HG03196 (cell line): Measurements from ENCODE around the gene FMN2.

ENCODE experiments used
- ATAC-seq: cut with Tn5 transposase; IDR thresholded peaks from one replicate; pipeline ENCODE4 v1.9.1; 2021; ENCODE audit not compliant: unreplicated experiment

The FMN2 gene

DNA sequence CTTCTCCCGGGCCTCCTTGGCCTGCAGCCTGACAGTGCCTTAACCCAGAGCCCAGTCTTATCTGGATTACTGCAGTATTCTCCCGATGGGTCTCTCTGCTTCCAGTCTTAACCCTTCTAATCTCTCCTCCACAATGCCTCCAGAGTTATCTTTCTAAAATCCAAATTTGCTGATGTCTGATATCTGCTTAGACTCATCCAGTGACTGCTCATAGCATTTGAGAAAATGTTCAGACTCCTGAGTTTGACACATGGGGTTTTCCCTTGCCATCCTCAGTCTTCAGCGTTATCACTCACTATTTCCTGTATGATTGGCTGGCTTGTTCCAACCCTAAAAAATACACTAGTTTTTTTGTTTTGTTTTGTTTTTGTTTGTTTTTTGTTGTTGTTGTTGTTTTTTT, 102.0 kb downstream of the FMN2 start:
- no peak for ATAC-seq

DNA sequence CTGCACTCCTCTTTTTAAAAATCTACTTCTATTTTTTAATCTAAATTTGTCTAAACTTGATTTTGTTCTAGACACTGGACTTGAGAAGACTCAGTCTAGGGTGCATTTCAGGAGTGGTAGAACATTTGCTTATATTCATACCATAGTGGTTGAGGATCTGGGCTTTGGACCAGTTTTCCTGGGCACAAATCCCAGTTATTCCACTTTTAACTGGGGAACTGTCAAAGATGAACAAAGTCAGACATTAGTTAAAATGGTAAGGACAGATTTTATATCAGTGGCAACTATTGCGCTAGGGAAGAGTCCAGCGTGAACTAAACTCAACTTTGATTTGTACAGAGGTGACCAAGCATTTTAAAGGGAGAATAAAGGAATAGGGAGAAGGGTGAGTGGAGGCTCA, 102.4 kb downstream of the FMN2 start:
- no peak for ATAC-seq

DNA sequence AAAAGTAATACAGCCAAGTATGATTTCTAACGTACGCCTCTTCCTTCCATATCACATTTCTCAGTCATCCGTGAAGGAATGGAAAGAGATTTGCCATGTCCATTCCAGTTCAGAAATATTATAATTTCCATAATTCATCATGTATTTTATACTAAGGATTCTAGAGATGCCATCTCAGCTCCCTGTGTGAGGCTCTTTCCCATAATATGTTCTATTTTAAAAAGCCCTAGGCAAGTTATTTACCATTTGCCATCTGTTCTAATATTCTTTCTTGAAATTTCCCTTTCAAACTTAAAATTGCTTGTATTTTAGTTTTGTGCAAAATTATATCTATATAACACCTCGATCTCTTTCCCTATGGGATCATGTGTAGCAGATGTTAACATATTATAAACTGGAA, 106.7 kb downstream of the FMN2 start:
- ATAC-seq: no peak

DNA sequence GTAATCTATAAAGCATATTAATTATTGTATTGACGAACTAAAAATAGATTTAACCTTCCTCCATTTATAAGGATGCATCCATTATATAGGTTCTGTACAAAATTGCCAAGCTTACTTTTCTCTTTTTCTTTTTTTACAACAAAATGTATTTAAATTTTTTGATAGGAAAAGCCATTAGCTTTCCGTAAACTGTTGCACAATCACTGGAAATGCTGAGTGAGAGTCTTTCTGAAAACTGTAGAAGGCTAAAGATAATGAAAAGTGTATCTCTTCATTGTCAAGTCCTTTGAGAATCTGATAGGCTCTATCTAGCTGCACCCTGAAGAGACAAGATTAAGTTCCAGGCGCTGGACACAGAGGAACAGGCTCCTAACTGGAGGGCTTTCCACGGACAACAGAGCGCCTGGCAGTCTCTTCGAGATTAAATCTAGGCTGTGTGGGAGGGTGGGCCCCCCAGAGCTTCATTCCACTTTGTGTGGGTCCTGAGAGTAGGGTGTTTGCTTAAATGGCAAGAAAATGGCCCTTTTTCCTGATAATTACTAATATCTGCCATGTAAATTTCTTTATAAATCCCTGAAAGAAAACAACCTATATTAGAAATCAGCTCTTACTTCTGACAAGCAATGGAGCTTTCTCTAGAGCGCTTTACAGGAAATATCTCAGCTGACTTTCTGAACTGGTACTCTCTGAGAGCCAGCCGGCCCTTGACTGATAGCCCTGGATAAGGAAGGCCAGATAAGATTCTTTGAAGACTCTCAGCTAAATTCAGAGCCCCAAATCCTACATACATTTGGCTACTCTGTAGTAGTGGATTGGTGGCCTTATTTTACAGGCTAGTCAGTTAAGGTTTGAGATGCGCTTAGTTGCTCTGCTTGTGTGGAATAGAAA, 108.3 kb downstream of the FMN2 start:
- no peak for ATAC-seq

DNA sequence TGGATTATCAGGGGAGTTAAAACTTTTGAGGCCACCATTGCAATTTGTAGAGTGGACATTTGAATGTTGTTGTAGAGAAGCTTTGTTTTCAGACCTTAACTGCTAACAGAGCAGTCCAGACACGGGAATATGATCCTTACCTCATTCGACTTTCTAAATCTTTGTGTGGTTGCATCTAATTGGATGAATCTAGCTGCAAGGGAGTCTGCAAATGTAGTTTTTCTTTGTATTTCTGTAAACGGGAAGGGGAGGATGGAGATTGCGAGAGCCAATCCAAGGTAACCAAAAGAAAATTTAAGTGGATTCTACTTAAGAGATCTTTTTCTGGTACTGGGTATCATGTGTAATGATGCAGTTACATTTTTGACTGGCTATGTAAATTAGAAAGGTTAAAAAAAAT, 110.2 kb downstream of the FMN2 start:
- no peak for ATAC-seq

DNA sequence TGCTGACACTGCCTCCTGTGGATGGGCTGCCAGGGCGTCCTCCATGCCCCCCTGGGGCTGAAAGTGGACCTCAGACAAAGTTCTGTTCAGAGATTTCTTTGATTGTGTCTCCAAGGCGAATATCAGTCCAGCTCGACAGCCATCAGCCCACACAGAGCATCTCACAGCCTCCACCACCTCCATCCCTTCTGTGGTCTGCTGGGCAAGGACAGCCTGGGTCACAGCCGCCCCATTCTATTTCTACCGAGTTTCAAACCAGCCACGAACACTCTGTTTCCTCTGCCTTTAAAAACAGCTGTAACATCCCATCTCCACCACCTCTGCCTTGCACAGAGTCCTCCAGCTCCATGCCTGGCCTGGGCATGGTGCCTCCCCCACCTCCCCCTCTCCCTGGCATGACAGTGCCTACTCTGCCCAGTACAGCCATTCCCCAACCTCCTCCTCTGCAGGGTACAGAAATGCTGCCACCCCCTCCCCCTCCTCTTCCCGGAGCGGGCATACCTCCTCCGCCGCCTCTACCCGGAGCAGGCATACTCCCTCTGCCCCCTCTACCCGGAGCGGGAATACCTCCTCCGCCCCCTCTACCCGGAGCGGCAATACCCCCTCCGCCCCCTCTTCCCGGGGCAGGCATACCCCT, 115.5 kb downstream of the FMN2 start:
- no peak for ATAC-seq

DNA sequence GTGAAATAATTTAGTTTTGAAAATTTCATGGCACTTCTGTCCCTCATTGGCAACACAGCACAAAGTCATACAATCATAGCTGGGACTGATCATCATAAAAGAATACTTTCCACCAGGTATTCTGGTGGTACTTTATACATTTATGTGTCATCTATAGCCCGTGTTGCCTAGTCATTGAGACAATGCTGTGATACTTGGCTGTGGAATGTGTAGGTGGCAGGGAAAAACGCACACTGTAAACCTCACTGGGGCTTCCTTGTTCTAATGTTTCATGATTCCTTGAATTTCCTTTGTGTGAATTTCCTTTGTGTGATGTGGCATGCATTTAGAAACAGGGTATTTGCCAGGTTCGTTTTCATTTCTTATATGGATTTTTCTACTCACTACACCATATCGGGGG, 118.3 kb downstream of the FMN2 start:
- no peak for ATAC-seq

DNA sequence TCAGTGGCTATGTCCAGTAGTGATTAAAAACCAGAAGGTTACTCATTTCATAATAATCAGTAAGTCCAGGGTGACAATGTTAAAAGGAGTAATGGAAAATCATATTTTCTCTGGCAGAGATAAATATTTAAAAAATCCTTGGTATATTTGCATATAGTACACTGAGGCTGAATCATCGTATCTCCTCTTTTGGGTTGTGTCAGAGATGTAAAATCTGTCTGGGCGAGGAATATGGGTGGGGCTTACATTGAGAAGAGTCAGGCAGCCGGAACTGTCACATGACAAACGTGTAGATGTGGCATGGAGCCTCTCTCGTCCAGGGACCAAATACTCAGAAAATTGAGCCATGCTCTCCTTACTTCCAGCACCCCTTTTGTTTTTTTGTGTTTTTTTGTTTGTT, 120.9 kb downstream of the FMN2 start:
- no peak for ATAC-seq

DNA sequence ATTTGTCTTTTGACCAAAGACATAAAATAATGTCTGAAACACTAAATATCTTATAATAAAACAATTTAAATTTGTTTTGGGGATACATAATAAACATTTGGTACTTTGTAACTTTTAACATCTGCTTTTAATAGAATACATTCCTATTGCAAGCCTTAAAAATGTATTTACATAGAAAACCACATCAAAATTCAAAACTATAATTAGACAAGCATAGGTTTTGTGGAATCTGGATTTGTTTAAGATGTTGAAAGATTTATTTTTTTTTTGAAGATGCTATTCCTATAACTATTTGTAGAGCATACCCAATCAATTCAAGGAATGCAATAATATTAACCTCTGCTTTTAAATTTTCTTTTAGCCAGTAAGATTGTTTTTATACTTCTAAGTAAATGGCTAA, 125.7 kb downstream of the FMN2 start:
- no peak for ATAC-seq

DNA sequence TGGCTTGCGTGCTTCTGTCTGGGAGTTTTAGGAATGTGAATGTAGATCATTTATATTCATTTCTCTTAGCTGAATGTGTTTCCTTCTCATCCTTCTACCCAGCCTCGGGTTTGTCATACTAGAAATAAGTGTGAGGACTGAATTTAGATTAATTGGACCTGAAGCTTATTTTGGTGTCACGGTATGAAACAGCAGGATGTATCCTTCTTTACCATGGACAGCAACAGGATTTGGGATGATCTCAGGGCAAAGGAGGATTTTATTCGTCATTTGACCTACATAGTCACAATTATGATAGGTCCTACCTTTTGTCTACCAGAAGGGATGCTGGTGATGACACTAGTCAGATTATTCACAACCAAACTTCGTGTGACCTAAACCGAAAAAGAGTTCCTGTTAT, 127.4 kb downstream of the FMN2 start:
- ATAC-seq: no peak

DNA sequence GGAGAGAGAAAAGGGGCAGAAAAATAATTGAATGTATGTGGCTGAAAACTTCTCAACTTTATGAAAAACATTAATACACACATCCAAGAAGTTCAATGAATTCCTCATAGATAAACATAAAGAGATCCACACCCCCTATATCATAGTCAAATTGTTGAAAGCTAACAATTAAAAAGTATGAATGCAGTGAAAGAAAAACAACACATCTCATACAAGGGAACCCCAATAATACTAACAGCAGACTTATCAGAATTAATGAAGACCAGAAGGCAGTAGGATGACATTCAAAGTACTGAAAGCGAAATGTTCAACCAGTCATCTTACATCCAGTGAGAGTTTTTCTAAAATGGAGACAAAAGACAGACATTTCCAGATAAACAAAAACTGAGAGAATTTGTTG, 134.4 kb downstream of the FMN2 start:
- no peak for ATAC-seq

DNA sequence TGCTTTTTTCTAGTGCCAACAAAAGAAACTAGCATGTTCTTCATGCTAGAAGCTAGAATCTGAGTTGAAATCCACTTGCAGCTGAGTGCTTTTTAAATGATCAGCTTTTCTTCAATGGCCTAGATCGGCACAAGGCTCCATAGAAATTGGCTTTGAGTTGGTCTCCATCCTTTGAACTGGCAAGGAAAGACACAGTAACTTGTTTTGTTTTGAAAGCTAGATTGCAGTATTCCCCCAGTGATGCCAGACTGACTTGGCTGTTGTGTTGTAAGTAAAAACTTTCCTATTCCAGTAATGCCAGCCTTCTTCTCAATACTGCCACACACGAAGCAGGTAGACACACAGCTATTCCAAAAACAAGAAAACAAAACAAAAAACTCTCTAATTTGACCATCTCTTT, 139.1 kb downstream of the FMN2 start:
- no peak for ATAC-seq

DNA sequence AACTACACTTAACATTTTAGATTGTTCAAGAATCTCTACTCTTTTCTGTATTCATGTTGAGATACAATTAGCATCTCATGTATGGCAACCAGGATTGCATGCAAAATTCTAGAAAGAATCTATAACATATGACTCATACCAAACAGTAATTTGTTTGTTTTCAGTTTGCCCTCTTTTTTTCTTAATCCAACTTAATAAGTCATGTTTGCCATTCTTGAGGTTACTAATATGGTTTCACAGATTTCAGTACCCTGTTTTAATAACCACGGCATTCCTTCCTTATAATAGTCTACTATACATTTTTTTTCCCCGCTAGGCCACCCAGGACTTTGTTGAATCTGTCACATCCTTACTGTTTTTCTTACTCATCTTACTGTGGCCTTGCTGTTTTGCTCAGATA, 140.8 kb downstream of the FMN2 start:
- ATAC-seq: no peak

DNA sequence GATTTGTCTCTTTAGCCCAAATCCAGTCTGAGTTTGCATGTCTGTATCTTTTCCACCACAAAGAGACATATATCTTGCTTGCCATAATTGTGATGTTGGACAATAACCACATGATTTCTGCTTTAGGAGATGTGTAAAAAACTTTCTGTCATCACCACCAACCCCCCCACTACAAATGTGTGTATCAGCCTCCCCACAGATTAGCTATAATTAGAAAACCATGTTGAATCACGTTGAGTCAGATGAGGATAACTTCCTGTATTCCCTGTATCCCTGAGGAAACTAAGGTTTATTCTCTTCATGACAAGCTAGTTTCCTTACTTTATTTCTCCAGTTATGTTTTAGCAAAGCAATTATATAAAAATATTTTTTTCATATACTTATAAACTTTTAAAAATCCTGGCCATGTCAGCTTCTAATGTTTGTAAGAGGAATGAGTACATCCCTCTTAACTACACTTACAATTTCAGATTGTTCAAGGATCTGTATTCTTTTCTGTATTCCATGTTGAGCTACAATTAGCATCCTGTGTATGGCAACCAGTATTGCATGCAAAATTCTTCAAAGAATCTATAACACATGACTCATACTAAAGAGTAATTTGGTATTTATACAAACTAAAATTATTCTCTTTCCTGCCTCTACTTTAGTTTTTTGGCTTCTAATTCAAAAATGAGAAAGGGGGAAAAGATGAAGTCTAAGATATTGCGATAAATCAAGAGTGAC, 143.0 kb downstream of the FMN2 start:
- ATAC-seq: no peak

DNA sequence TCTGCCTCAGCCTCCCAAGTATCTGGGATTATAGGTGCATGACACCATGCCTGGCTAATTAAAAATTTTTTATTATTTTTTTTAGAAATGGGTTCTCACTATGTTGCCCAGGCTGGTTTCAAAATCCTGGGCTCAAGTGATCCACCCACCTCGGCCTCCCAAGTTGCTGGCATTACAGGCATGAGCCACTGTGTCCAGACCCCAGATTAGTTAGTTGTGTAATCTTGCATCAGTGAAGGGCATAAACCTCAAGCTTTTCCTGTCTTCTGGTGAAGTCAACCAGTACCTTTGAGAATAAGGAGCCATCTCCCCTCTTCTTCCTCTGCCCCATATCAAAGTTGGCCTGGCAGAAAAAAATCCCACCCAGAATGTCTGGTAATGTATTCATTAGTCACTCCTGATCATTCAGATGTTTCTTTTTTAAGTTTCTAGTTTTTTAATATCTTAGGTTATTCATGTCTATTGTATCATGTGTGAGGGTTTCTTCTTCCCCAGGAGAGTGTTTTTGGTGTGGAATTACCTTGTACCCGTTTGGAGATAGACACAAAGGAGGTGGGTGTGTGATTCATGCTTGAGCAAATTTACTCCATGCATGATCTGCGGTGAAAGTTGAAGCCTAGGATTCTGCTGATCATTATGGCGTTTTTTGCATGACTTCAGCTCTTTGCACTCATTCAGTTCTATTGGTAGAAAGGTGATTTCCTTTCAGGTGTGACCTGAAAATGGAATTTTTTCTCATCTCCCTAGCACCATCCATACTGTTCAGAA, 144.0 kb downstream of the FMN2 start:
- no peak for ATAC-seq

DNA sequence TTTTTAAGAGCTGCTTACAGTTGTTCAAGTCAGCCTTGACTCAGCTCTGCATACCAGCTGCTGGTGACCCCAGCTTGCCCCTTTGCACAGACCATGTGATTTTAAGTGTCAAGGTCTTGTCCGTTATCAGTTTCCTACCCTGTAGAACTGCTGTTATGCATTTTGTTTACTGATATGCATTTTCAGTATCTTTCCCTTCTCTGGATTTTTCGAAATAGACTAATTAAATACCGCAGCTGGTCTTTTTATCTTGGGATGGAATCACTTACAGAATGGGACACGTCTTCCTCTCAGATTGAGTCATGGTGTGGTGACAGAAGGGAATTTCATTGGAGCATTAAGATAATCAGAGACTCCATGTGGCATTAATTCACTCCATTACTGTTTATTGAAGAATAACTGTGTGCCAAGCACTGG, 145.6 kb downstream of the FMN2 start:
- ATAC-seq: no peak

DNA sequence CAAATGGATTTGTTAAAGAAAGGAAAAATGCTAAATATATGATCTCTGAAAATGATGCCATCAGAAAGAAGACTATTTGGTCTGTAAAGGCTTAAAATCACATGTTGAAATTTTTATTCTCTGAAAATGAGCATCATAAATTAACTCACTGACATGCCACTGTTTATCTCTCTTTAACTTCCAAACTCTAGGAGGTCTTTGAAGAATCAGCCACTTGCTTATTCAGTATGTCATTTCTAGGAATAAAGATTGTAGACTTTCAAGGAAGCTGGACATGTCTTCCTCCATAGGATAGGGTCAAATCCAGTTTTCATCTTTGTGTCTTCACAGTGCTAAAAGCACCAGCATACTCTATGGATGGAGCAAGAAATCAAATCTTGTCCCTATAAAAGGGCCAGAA, 147.6 kb downstream of the FMN2 start:
- no peak for ATAC-seq

DNA sequence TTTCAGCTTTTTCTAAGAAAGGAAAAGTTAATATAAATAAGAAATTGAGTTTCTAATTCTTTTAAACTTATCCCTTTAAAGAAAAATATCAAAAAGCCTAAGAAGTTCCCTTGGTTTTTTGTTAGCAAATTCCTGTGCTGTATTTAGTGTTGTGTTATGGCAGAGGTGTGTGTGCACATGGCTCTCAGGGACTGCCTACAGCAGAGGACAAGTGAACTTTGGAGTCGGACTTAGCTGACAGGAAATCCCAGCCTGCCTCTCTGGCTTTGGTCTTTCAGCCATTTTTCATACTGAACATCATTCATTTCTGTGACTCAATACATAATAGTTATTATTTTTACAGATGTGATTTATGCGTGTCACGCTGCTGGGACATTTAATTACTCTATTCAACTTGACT, 149.6 kb downstream of the FMN2 start:
- ATAC-seq: no peak

DNA sequence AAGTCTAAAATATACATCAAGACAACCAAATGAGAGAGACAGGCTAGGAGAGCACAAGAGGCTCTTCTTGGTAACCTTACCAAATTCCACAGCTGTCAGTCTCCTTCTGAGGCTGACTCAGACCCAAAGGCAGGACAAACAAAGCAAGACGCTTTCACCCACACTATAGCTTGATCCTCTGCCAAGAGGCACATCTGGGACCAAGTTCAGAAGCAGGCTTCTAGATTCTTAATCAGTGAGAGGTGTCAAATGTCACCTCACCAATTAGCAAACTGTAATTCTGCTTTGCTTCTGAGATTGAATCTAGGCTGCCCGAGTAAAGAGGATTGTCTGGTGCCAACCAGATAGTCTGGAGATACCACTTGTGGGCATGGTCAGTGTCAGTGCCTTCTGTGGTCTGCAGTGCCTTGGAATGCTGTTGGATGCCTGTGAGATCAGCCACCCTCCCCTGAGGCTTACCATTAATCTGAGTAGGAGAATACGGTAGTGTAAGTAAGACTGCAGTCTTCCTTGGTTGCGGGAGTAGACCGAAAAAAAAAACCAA, 151.0 kb downstream of the FMN2 start:
- no peak for ATAC-seq

DNA sequence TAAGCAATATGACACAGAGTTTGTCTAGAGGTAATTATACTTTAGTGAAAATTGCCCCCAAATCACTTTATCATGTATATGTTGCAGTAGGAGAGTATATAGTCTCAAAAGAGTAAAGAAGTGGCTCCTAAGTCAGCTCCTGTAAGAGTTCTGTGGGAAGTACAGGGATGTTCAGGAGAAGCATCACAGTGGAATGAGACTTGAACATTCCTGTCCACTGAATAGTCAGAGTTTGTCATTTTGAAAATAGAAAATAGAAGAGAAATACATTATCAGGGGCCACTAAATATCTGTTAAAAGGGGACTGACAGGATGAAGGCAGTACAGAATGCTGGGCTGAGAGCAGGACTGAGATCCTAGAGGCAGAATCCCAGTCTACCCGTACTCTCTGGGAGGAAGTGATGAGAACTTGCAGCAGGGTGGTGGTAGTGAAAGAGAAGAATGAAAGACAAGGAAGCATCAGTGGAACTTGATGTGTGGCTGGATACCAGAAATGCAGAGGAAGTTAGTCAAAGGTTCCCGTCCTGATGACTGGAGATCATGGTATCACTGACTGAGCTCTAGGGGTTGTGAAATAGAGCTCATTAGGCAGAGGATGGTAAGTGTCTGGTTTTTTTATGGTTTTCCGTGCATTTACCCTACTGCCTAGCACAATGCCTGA, 153.4 kb downstream of the FMN2 start:
- ATAC-seq: no peak

DNA sequence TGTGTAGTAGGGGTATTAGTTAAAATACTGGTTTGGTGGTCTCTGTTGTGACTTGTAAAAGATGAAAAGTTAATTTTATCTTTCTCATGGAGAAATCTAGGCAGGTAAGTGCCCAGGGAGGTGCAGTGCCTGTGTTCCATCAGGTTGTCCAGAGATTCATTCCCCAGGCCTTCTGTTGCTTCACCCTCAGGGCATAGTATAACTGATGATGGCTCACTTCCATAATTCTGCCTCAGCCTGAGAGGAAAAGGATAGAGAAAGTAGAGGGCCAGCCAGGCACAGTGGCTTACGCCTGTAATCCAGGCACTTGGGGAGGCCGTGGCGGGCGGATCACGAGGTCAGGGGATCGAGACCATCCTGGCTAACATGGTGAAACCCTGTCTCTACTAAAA, 153.9 kb downstream of the FMN2 start:
- no peak for ATAC-seq
